HepG2 (cell line): ENCODE measurements around the gene UNC5B. TPM values are rescaled to one million over a fixed set of nuclear protein-coding genes. Genes with fewer than 3 reads are reported as not detected.

ENCODE experiments used
- ARNTL ChIP-seq: sonication (generic); formaldehyde crosslinking; IDR thresholded peaks from 2 replicates; pipeline ENCODE4 v1.4.0; 2020; ENCODE audit warnings: mild to moderate bottlenecking, missing genetic modification reagents
- EED ChIP-seq: sonication (generic); formaldehyde crosslinking; IDR thresholded peaks from 2 replicates; pipeline ENCODE4 v1.5.0; 2020; ENCODE audit warnings: mild to moderate bottlenecking, missing genetic modification reagents
- RORA ChIP-seq: sonication (generic); formaldehyde crosslinking; IDR thresholded peaks from 2 replicates; pipeline ENCODE4 v1.5.0; 2020; ENCODE audit warnings: mild to moderate bottlenecking, missing genetic modification reagents, moderate library complexity
- SP4 ChIP-seq: sonication (generic); formaldehyde crosslinking; IDR thresholded peaks from 2 replicates; pipeline ENCODE4 v1.8.1; 2023; ENCODE audit warnings: mild to moderate bottlenecking, missing genetic modification reagents
- TBL1XR1 ChIP-seq: fragments of 150-350 bp; IDR thresholded peaks from 2 replicates; pipeline ENCODE4 v1.6.1; 2014; ENCODE audit warnings: borderline replicate concordance, low read length; ENCODE audit not compliant: partially characterized antibody
- ZFP41 ChIP-seq: sonication (generic); formaldehyde crosslinking; IDR thresholded peaks from 2 replicates; pipeline ENCODE4 v1.4.0; 2020; ENCODE audit warnings: mild to moderate bottlenecking, missing genetic modification reagents, borderline replicate concordance
- ZGPAT ChIP-seq: IDR thresholded peaks from 2 replicates; pipeline ENCODE4 v1.6.1; 2016; ENCODE audit warnings: mild to moderate bottlenecking
- ZNF567 ChIP-seq: sonication (generic); formaldehyde crosslinking; IDR thresholded peaks from 2 replicates; pipeline ENCODE4 v1.8.1; 2023; ENCODE audit warnings: mild to moderate bottlenecking, missing genetic modification reagents, borderline replicate concordance
- ZNF749 ChIP-seq: sonication (generic); formaldehyde crosslinking; IDR thresholded peaks from 2 replicates; pipeline ENCODE4 v1.8.0; 2022; ENCODE audit warnings: mild to moderate bottlenecking, missing genetic modification reagents, moderate library complexity, borderline replicate concordance
- ZNF839 ChIP-seq: sonication (generic); formaldehyde crosslinking; IDR thresholded peaks from 2 replicates; pipeline ENCODE4 v1.4.0; 2020; ENCODE audit warnings: missing genetic modification reagents, mild to moderate bottlenecking, borderline replicate concordance
- polyA plus RNA-seq, 8 experiments: library from polyadenylated mRNA; depleted of rRNA in 3 of 8; stranded (reverse) in 7 of 8; unstranded in 1 of 8; fragments of >200 nt; fragmentation: Illumina TruSeq in 4 of 8; extraction: Trizol in 4 of 8; gene quantifications; 2 replicates each; pipeline versions ENCODE4 v1.2.1 to v1.2.3, GENCODE V29; 2011 to 2016; ENCODE audit warnings: low read depth in 4 of 8, missing spikeins in 1 of 8, mixed read lengths in 1 of 8; ENCODE audit not compliant: insufficient read depth in 1 of 8
- total RNA-seq, 5 experiments: library from RNA; depleted of rRNA; stranded (reverse); fragments of >200 nt; fragmentation: Illumina TruSeq; extraction: Trizol; gene quantifications; 2 replicates each; pipeline ENCODE4 v1.2.3, GENCODE V29; 2016; ENCODE audit warnings: low read depth in 1 of 5
- TF ChIP-seq, protein P1 (sequence below), 2 experiments: sonication (generic) in 1 of 2; formaldehyde crosslinking in 1 of 2; IDR thresholded peaks; 2 replicates each; pipeline versions ENCODE4 v1.6.1 to v1.9.0; 2014 to 2022; ENCODE audit warnings: antibody characterized with exemption in 1 of 2, borderline replicate concordance in 1 of 2, inconsistent platforms in 1 of 2, low read depth in 1 of 2, missing genetic modification reagents in 1 of 2
- TF ChIP-seq, protein P2 (sequence below): sonication (generic); formaldehyde crosslinking; IDR thresholded peaks from 2 replicates; pipeline ENCODE4 v1.4.0; 2020; ENCODE audit warnings: missing genetic modification reagents, mild to moderate bottlenecking, borderline replicate concordance
- TF ChIP-seq, protein P3 (sequence below): sonication (generic); formaldehyde crosslinking; conservative IDR thresholded peaks from 2 replicates; pipeline ENCODE4 v1.4.0; 2020; ENCODE audit warnings: mild to moderate bottlenecking, missing genetic modification reagents, moderate library complexity

Gene UNC5B
- total and polyA plus RNA-seq, 2 of the 13 experiments (the other 11 are each of a cell fraction or from before 2014, with no cell fraction given), result 0.07 TPM

DNA sequence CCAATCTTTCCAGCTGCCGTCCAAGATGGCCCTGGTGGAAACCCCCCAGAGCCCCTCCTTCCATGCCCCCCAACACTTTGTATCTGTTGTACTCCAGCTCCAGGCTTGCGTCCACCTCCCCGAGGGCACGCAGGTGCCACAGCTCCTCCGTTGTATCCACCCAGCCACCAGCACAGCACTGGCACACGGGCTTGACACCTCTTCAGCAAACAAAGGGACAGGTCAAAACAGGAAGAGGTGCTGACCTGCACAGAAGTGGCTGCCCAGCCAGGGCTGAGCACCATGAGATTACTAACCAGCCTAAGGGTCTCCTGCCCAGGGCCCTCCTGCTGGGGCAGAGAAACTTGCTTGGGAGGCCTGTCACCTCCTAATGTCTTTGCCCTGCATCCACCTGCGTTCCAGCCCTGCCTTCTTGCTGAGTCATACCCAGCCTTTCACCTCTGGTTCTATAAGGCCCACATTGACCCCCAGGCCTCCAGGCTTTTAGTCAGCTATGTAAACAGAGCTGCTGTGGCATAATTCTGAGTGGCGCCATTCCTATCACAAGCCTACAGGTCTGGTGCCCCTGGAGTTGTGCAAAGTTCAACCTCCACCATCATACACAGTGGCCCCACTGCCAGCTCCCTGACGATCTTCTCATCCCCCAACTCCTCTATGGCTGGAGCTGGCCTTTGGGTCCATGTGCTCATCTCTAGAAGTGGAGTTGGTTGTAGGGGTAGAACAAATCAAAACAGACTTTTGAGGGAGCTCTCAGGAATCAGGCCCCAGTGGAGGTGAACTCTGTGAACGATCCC lies 127.6 kb downstream of the UNC5B start (continued):
- TF ChIP-seq, protein P1, sequence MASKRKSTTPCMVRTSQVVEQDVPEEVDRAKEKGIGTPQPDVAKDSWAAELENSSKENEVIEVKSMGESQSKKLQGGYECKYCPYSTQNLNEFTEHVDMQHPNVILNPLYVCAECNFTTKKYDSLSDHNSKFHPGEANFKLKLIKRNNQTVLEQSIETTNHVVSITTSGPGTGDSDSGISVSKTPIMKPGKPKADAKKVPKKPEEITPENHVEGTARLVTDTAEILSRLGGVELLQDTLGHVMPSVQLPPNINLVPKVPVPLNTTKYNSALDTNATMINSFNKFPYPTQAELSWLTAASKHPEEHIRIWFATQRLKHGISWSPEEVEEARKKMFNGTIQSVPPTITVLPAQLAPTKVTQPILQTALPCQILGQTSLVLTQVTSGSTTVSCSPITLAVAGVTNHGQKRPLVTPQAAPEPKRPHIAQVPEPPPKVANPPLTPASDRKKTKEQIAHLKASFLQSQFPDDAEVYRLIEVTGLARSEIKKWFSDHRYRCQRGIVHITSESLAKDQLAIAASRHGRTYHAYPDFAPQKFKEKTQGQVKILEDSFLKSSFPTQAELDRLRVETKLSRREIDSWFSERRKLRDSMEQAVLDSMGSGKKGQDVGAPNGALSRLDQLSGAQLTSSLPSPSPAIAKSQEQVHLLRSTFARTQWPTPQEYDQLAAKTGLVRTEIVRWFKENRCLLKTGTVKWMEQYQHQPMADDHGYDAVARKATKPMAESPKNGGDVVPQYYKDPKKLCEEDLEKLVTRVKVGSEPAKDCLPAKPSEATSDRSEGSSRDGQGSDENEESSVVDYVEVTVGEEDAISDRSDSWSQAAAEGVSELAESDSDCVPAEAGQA (IDR thresholded peaks at IDR 0.05; ENCODE audit: low read depth), result peak; percentile 56; the same call in 1 of the 2 replicates
- TF ChIP-seq, protein P1 (CRISPR knock-in tag; IDR thresholded peaks at IDR 0.05; ENCODE audit: borderline replicate concordance), result no peak
- no peak for TF ChIP-seq ZNF749 (CRISPR knock-in tag)
- TF ChIP-seq TBL1XR1, result peak; percentile 91
- TF ChIP-seq RORA (CRISPR knock-in tag), result no peak
- TF ChIP-seq ARNTL, result peak; percentile 83
- TF ChIP-seq EED (CRISPR knock-in tag), result no peak
- no peak for TF ChIP-seq ZFP41 (CRISPR knock-in tag)
- no peak for TF ChIP-seq ZNF567 (CRISPR knock-in tag)
- TF ChIP-seq ZGPAT (CRISPR knock-in tag), result peak; percentile 95
- TF ChIP-seq, protein P2, sequence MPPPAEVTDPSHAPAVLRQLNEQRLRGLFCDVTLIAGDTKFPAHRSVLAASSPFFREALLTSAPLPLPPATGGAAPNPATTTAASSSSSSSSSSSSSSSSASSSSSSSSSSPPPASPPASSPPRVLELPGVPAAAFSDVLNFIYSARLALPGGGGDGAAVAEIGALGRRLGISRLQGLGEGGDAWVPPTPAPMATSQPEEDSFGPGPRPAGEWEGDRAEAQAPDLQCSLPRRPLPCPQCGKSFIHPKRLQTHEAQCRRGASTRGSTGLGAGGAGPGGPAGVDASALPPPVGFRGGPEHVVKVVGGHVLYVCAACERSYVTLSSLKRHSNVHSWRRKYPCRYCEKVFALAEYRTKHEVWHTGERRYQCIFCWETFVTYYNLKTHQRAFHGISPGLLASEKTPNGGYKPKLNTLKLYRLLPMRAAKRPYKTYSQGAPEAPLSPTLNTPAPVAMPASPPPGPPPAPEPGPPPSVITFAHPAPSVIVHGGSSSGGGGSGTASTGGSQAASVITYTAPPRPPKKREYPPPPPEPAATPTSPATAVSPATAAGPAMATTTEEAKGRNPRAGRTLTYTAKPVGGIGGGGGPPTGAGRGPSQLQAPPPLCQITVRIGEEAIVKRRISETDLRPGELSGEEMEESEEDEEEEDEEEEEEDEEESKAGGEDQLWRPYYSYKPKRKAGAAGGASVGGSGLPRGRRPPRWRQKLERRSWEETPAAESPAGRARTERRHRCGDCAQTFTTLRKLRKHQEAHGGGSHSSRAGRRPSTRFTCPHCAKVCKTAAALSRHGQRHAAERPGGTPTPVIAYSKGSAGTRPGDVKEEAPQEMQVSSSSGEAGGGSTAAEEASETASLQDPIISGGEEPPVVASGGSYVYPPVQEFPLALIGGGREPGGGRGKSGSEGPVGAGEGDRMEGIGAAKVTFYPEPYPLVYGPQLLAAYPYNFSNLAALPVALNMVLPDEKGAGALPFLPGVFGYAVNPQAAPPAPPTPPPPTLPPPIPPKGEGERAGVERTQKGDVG, result no peak
- TF ChIP-seq, protein P3, sequence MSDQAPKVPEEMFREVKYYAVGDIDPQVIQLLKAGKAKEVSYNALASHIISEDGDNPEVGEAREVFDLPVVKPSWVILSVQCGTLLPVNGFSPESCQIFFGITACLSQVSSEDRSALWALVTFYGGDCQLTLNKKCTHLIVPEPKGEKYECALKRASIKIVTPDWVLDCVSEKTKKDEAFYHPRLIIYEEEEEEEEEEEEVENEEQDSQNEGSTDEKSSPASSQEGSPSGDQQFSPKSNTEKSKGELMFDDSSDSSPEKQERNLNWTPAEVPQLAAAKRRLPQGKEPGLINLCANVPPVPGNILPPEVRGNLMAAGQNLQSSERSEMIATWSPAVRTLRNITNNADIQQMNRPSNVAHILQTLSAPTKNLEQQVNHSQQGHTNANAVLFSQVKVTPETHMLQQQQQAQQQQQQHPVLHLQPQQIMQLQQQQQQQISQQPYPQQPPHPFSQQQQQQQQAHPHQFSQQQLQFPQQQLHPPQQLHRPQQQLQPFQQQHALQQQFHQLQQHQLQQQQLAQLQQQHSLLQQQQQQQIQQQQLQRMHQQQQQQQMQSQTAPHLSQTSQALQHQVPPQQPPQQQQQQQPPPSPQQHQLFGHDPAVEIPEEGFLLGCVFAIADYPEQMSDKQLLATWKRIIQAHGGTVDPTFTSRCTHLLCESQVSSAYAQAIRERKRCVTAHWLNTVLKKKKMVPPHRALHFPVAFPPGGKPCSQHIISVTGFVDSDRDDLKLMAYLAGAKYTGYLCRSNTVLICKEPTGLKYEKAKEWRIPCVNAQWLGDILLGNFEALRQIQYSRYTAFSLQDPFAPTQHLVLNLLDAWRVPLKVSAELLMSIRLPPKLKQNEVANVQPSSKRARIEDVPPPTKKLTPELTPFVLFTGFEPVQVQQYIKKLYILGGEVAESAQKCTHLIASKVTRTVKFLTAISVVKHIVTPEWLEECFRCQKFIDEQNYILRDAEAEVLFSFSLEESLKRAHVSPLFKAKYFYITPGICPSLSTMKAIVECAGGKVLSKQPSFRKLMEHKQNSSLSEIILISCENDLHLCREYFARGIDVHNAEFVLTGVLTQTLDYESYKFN, result peak; percentile 99
- TF ChIP-seq SP4 (CRISPR knock-in tag), result peak; percentile 35; the same call in 1 of the 2 replicates
- no peak for TF ChIP-seq ZNF839 (CRISPR knock-in tag)
